GM12892 (cell line): Measurements from ENCODE around the gene SPDEF. TPM values are rescaled to one million over a fixed set of nuclear protein-coding genes. Genes with fewer than 3 reads are reported as not detected.

ENCODE experiments used
- DNase-seq: peaks from one replicate; pipeline ENCODE4 v3.0.0; 2011; ENCODE audit not compliant: insufficient read length
- FAIRE-seq: peaks from 2 replicates; lab custom pipeline; 2011; peaks lifted over from hg19 to GRCh38; lab: Jason Lieb, UNC
- POLR2A ChIP-seq: IDR thresholded peaks from 2 replicates; pipeline ENCODE4 v1.6.1; 2011; ENCODE audit warnings: low read depth, low read length, control low read depth
- POLR2AphosphoS5 ChIP-seq: IDR thresholded peaks from 2 replicates; pipeline ENCODE4 v1.6.1; 2011; ENCODE audit warnings: low read depth, low read length, control low read depth
- TAF1 ChIP-seq: IDR thresholded peaks from 2 replicates; pipeline ENCODE4 v1.6.1; 2011; ENCODE audit warnings: low read depth, mild to moderate bottlenecking, control low read depth, low read length, borderline replicate concordance
- polyA plus RNA-seq: library from polyadenylated mRNA; unstranded; fragments of >200 nt; gene quantifications from one replicate; pipeline ENCODE4 v1.2.1, GENCODE V29; 2012; ENCODE audit warnings: missing spikeins, inconsistent platforms; ENCODE audit not compliant: missing spikeins

SPDEF gene
- not detected for polyA plus RNA-seq

- TF ChIP-seq POLR2A (no peak), POLR2AphosphoS5 (no peak), TAF1 (no peak)
- no peak for FAIRE-seq
Observed at GRCh38 chr6:34556031-34556471, at the start of gene SPDEF. TSS of gene SPDEF (minus strand) at chr6:34556329. CDS start at chr6:34544455, 11,874 bp downstream.

GRCh38 chr6:34603707-34604106, 47.6 kb upstream of the SPDEF start:
- no peak for TF ChIP-seq POLR2A
- TF ChIP-seq TAF1, result no peak
- no peak for TF ChIP-seq POLR2AphosphoS5
- DNase-seq (no peak), FAIRE-seq (no peak)

More at GRCh38 chr6:34556031-34556471, at the start of gene SPDEF:
- no peak for DNase-seq

DNA sequence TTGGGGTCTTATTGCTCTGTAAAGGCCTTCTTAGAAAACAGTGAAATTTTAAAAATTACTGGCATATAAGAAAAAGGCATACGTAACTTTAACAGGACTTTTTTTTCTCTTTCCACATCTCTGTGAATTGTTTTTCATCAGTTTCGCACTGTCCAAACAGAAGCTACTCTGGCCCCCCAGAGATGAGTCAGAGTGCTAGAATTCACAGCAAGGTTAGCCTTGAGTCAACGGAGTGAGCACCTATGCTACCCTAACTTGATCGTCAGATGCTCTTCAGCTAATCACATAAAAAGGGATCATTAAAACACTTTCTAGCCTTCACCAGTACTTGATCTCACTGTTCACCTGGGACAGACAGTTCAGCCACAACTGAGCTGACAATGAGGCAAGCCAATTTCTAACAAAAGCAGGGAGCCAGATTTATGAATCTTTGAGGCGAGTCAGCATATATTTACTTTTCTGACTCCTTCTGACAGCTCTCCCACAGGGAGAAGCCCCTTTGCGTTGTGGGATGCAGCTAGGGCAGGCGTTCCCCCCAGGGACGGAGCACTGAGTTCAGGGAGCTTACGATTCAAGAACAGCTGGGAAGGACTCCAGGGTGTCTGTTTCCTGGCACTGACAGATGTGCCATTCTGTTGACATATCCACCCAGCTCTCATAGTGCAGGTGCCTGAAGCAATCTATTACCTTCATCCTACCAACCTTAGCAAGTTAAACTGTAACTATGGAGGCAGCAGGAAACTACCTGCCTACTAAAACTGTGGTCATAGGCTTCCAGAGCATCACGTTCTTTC, 46.4 kb upstream of the SPDEF start:
- no peak for FAIRE-seq
- DNase-seq, result no peak

DNA sequence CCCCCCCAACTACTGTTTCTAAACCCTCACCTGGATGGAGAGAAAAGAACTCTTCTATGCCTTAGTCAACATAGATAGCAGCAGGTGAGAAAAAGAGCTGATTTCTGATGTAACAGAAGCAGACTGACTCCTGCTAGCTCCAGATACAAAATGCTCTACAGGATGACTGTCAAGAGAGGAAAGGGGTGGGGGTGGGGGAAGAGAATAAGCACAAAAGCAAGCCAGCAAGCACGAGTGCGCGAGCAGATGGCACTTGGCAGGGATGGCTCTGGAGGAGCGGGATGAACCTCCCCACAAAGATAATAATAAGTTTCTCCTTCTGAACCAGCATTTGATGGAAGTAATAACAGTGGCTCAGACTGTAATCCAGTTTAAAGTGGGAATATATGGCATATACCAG, 45.6 kb upstream of the SPDEF start:
- no peak for TF ChIP-seq POLR2A
- TF ChIP-seq POLR2AphosphoS5, result no peak
- no peak for TF ChIP-seq TAF1
- DNase-seq, result no peak
- no peak for FAIRE-seq

More for the DNA sequence above, 46.4 kb upstream of the SPDEF start:
- TF ChIP-seq TAF1, result no peak
- TF ChIP-seq POLR2AphosphoS5, result no peak
- TF ChIP-seq POLR2A, result no peak

DNA sequence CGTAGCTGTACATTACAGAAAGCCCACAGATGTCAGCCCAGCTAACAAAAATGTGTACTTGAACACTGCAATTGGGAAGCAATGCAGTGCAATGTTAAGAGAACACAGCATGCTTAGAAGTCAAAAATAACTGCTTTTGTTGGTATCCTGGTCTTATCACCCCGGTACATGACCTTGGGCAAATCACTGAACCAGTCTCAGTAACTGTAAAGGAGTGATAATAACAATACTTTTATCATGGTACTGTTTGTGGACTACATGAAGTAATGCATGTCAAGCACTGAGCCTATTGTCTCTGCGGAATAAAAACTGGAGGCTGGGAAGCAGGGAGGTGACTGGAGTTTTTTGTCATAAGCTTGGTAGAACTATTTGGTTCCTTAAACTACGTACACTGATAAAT, 44.7 kb upstream of the SPDEF start:
- FAIRE-seq, result no peak
- no peak for TF ChIP-seq POLR2AphosphoS5
- no peak for TF ChIP-seq POLR2A
- TF ChIP-seq TAF1, result no peak
- no peak for DNase-seq

DNA sequence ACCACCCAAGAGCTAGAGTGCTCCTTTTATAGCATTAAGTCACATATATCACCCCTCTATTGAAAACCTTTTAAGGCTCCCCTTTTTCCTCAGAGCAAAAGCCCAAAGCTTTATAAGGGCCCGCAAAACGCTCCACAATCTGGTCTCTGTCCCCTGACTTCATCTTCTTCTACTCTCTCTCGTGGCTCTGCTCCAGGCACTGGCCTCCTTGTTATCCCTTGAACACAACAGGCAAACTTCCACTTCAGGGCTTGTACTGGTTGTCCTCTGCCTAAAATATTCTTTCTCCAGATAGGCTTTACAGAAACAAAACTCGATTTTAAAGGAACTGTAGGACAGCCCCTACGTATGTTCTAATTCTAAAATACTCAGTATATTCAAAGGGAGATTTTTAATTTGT, 44.0 kb upstream of the SPDEF start:
- FAIRE-seq (no peak), DNase-seq (no peak)
- no peak for TF ChIP-seq TAF1
- TF ChIP-seq POLR2A, result no peak
- TF ChIP-seq POLR2AphosphoS5, result no peak

DNA sequence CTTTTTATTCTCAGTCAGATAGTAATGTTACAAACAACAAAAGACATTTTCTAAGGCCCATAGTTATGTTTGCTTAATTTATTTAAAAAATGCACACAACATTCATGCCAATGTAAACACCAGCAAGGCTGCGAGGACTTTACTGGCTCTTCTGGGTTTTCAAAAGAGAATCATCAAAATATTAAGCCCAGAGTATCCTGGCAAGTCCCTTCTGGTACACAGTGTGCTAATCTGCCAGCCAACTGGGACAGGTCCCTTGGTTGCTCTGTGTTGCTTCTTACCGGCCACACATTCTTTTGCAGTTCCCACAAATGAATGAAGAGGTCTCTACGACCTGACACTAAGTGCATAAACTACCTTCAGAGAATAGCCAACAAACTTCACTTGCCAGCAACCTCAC, 42.6 kb upstream of the SPDEF start:
- DNase-seq (no peak), FAIRE-seq (no peak)
- TF ChIP-seq POLR2AphosphoS5 (no peak), POLR2A (no peak), TAF1 (no peak)

DNA sequence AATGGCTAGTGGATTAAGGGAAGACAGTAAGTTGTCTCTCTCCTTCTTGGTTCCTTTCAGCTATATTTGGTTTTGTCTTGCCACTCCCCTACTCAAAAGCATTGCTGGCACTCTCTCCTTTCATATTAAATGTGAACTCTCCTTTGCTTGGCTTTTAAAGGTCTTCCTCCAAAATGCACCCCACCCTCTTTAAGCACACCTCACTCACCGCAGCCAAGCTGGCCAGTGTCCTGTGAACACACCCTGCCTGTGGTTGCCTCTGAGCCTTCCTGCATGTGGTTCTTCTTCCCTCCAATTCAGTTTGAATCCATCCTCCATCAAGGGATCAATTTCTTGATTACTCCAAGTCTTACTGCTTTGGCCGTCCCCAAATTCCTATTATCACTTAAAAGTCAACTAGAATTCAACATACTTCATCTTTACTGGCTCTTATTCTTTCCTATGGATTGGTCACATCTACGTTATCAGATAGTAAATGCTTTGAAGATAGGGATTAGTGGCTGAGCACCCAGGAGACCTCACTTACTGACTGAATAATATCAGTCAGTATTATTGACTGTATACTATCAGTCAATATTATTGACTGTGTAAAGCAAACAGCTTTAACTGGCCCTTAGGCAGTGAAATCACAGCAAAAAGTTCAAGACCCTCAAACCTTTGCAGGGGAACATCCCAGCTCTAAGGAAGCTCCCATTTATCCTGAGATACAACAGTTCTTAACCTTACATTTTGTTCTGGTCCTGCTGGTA, 41.6 kb upstream of the SPDEF start:
- no peak for FAIRE-seq
- no peak for DNase-seq
- TF ChIP-seq POLR2A (no peak), TAF1 (no peak), POLR2AphosphoS5 (no peak)

GRCh38 chr6:34596798-34597197, 40.7 kb upstream of the SPDEF start:
- TF ChIP-seq TAF1, result no peak
- FAIRE-seq, result no peak
- no peak for DNase-seq

DNA sequence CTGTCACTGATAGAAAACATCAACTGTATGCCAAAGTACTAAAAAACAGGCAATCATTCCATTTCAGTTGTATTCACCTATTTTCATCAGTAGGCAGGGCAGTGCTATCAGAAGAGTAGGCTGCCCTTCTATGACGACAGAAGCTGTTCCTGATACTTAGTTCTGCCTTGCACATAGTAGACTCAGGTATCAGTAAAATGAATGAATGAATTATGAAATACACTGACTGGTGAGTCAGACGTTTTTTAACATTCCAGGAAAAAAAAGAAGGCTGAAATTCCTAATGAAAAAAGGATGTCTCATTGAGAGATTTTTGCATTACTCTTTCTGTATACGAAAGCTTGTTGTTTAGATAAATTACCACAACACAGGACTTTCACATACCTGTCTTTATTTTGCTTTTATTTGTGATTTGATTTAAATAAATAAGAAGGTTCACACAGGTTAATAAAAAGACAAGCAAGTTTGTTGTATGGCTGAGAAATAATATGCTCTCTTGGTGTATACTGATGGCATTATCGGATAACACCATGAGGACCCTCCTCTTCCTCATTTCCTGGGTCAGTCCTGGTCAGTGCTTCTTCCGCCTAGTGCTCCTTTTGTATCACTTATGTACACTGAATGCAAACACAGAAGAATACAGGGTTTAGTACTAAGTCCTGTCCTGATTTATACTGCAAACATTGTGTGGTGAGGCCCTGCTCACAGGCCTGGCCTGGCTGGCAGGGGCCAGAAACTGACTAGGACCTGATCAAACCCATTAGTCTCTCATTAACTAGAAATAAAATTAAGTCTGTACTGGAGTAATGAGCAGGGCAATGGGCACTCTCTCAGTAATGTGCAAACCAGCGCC, 39.4 kb upstream of the SPDEF start:
- DNase-seq (no peak), FAIRE-seq (no peak)
- TF ChIP-seq TAF1 (no peak), POLR2A (no peak), POLR2AphosphoS5 (no peak)

DNA sequence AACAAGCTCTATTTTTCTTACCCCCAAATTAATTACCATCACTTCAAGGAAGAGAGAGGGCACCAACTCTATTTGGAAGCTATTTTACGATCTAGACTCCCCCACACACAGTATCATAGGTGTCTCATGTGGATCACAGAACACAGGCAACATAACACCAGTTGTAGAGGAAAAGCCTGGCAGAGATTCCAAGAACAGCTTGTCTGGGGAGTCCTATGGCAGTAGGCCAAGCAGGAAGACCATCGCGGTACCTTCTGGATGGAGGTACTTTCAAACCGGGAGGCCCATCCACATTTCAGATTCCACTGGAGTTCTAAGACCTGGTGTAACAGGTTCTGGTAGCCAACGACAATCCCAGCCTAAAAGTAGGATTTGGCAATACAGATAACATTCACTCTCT, 37.6 kb upstream of the SPDEF start:
- no peak for FAIRE-seq
- DNase-seq, result no peak
- TF ChIP-seq POLR2AphosphoS5 (no peak), POLR2A (no peak), TAF1 (no peak)
